Activated CD4-positive, alpha-beta T cell treated with anti-CD3 and anti-CD28 coated beads, Interleukin-2, amount 50 U/mL, for 16 hours (primary cell): ENCODE measurements around the gene PSMD9.
"Not testable (repeated sequence)": the region's sequence is repeated elsewhere in the genome, so short reads cannot be mapped to it uniquely, and the experiment has no call there.

Experiments
- DNase-seq: peaks from one replicate; pipeline ENCODE4 v3.0.0-alpha.2; 2020

Gene PSMD9

GRCh38 chr12:121926874-121927706 is 38.5 kb downstream of the PSMD9 start:
- no peak for DNase-seq

DNA sequence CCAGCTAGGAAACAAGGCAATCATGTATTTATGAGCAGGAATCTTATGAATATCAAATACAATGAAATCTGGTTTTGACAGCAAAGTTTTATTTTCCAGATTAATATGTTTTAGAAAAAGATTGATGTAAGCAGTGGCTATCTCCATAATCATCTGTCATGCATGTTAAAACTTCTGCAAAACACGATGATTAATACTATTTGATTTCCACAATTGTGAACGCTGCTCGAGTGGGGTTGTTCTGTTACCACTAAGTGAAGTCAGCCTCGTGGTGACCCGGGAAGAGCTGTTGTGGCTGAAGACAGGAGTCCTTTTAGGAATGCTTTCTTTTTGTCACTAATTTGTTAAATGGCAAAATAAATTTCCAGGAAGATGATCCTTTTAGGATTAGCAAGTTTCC is 39.2 kb downstream of the PSMD9 start:
- no peak for DNase-seq

- not testable (repeated sequence) for DNase-seq
Observed at GRCh38 chr12:121929545-121929944, 41.0 kb downstream of the PSMD9 start.

GRCh38 chr12:121930862-121931261 is 42.3 kb downstream of the PSMD9 start:
- DNase-seq = no peak

- no peak for DNase-seq
Observed at GRCh38 chr12:121932176-121932536, 43.6 kb downstream of the PSMD9 start.

DNA sequence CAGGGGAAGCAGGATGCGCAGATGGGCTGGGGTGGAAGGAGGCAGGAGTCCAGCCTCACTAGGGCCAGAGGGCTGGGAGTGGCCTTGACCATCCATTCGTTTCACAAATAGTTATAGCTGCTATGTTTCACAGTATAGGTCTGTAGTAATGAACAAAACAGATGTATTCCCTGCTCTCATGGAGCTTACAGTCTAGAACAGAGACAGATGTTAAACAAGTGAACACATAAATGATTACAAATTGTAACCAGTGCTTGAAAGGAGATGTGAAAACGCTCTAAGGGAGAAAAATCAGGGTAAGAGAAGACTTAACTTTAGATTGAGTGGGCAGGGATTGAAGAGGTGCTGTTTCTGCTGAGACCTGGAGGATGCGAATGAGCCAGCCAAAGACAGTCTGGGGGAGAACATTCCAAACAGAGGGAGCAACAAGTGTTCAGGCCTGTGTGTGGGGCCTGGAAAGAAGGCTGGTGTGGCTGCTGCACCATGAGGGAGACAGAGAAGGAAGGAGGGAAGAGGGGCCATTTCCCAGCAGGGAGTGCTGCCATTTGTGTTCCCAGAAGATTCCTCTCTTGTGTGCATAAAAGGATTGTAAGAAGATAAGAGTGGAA is 44.4 kb downstream of the PSMD9 start:
- DNase-seq = no peak

DNA sequence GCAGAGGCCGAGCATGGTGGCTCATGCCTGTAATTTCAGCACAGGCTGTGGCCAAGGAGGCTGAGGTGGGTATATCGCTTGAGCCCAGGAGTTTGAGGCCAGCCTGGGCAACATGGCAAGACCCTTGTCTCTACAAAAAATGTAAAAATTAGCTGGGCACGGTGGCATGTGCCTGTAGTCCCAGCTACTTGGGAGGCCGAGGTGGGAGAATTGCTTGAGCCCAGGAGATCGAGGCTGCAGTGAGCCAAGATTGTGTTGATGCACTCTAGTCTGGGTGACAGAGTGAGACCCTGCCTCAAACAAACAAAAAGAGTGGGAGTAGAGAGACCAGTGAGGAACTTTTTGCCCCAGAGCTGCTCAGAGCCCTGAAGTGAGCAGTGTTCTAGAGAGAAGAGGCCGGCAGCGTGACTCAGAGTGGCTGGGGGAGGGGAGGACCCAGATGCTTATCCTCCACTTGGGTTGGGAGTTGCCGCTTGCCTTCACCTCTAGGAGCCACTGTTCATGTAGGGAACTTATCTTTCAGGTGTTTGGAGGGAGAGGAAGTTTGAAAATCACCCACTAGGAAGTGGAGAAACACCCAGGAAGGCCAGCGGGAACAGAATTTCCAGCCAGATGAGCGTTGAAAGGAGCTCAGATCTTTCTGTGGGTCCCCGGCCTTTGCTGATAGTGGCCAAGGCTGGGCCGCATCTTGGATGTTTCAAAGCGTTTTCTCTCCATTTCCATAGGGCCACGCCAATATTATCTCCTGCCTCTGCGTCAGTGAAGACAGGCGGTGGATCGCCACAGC is 45.1 kb downstream of the PSMD9 start:
- no peak for DNase-seq

GRCh38 chr12:121934309-121934664 is 45.7 kb downstream of the PSMD9 start:
- DNase-seq = no peak

DNA sequence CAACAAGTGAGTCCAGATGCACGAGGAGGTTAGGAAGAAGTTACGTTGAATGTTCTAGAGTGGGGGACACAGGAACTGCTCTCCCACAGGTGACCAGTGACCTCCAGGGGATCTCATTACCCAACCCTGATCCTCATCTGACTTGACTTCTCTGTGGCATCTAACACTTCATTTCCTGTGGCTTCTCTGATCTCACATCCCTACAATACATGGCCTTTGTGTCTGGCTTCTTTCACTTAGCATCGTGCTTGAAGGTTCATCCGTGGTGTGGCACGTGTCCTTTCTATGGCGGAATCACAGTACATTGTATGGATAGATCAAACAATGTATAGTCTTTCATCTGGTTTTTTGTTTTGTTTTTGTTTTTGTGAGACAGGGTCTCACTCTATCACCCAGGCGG is 49.1 kb downstream of the PSMD9 start:
- no peak for DNase-seq

DNA sequence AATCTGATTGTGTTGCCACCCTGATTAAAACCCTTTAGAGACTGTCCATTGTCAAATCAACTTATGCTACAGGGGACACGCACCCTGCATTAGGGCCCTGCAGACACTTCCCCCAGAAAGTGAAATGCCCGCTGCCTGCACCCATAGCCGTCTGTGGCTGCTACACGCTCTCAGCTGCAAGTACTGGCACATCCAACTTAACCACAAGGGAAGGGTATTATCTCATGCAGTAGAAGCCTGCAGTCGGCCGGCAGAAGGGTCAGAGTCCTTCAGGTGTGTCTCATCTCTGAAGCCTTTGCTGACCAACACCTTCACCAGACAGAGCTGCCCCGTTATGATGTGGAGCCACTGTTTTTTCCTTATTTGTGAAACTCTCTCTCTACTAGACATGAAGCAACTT is 50.6 kb downstream of the PSMD9 start:
- no peak for DNase-seq

- DNase-seq = no peak
Observed at GRCh38 chr12:121939992-121940766, 51.6 kb downstream of the PSMD9 start.

- no peak for DNase-seq
Observed at GRCh38 chr12:121942145-121942718, 53.6 kb downstream of the PSMD9 start.

GRCh38 chr12:121943926-121944325 is 55.3 kb downstream of the PSMD9 start:
- no peak for DNase-seq

- no peak for DNase-seq
Observed at GRCh38 chr12:121946313-121947025, 57.9 kb downstream of the PSMD9 start.

DNA sequence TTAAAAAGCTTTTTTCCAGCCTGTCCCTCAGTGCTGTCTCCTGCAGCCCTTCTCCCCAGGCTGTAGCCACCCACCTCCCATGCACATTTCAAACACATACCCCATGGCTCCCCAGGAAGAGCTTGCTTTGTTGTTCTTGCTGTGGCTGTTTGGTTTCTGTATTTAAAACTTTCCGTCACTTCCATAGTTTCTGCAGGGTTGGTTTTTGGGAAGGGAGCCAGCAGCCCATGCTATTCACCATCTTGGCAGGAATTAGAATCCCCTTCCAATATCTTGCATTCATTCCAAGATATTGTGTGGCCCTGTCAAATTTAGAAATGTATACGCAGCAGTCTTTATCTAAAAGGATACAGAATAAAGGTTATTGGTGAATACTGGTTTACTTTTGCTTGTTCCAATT is 59.4 kb downstream of the PSMD9 start:
- DNase-seq = no peak

- DNase-seq = no peak
Observed at GRCh38 chr12:121949648-121950397, 61.2 kb downstream of the PSMD9 start.

DNA sequence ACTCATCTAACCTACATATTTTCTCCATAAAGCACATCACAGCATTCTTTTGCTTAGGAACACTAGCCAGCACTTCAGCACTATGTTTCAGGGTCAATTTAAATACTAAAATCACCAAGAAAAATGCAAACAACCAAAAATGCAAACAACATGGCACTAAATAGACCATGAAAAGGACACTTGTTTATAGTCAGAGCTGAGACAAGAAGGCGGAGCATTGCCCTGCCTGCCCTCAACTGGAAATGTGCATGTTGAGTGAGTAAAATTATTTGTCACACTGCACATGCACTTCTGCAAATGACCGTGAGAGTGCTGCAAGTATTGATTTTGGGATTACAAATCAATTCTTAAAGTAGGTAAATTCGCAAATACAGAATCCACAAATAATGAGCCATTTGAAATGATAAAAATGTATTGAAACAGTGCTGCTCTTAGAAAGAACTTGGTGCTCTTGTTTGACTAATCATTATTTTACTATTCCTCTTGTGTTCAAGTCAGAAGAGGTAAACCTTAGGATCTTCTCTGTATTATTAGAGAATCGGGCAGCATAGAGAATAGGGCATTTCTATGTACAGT is 64.6 kb downstream of the PSMD9 start:
- no peak for DNase-seq

DNA sequence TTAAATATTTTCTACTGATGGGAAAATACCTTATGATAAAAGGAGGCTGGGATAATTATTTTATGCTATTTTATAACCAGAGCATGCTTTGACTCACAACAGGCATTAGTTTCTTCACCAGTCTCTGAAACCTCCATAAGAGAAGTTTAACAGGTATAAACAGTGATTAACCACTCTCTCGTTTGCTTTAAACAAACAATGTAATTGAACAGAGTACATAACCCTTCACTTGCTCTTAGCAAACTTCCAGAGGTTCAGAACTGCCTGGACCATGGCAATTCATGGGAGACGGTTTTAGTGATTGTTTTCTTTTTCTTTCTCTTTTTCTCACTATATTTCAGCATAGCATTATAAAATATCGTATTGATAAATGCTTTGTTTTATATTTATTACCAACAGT is 65.1 kb downstream of the PSMD9 start:
- no peak for DNase-seq

GRCh38 chr12:121955258-121956237 is 67.0 kb downstream of the PSMD9 start:
- DNase-seq = no peak
